ENCODE measurements around the gene BBS9. TPM values are rescaled to one million over a fixed set of nuclear protein-coding genes. Genes with fewer than 3 reads are reported as not detected.

BBS9 gene
- total RNA-seq, 4 donors from 2014 or later: 8.6 to 22.5 (median 15.8) TPM

GRCh38 chr7:33307205-33307604 is 177.8 kb downstream of the BBS9 start:
- Histone ChIP-seq H3K9me3 (peaks cover 4 to 7% of the 10 kb centered on the region in 2 donors), H3K4me1 (no peaks in the 10 kb centered on the region), H3K27ac (no peak overlapping the region), H3K4me3 (no peak overlapping the region), H3K36me3 (no peaks in the 10 kb centered on the region), H3K27me3 (no peaks in the 10 kb centered on the region)
- intact Hi-C loops (cut with DNase I; ENCODE audit: low total_unique reads) (no loop called here), in situ Hi-C loops (cut with MboI; ENCODE audit: low pct_ligation_motif_present in 1 of 4, low pct_unique_long_range_greater_than_20kb in 1 of 4, low sequenced_read_pairs in 3 of 4) (no loop called here)
- TF ChIP-seq POLR2A (IDR thresholded peaks at IDR 0.05): no peak
- TF ChIP-seq CTCF (IDR thresholded peaks at IDR 0.05): no peak
- no peak for TF ChIP-seq POLR2AphosphoS5 (IDR thresholded peaks at IDR 0.05)
- TF ChIP-seq EP300 (IDR thresholded peaks at IDR 0.05; ENCODE audit: low read depth): no peak
- no peak for DNase-seq

DNA sequence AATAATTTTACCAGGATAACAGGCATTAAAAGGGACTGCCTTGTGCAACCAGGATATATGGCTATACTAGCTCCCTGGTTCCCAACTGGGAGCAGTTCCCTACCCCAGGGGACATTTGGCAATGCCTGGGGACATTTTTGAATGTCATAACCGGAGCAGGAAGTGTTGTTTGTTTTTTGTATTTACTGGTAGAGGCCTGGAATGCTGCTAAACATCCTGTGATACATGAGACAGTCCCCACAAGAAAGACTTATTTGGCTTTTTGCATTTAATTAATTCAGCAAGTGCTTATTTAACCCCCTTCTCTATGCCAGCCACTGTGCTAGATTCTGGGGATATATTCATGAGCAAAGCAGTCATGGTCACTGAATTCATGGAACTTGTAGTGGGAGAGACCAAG is 181.2 kb downstream of the BBS9 start:
- H3K27ac ChIP-seq: no peak overlapping the region
- H3K27me3 ChIP-seq: no peaks in the 10 kb centered on the region
- TF ChIP-seq CTCF (IDR thresholded peaks at IDR 0.05): no peak
- TF ChIP-seq POLR2AphosphoS5 (IDR thresholded peaks at IDR 0.05): no peak
- no peak for TF ChIP-seq EP300 (IDR thresholded peaks at IDR 0.05; ENCODE audit: low read depth)
- TF ChIP-seq POLR2A (IDR thresholded peaks at IDR 0.05): no peak
- 45 to 50% methylated on average over 1 of the region's 1 CpG for WGBS, 2 donors (ENCODE audit: low coverage in 1 of 2)
- DNase-seq: no peak
- intact Hi-C loops (cut with DNase I; ENCODE audit: low total_unique reads): no loop called here
- H3K9me3 ChIP-seq: no peaks in the 10 kb centered on the region
- no peak overlapping the region for H3K4me3 ChIP-seq
- no peaks in the 10 kb centered on the region for H3K36me3 ChIP-seq
- no peaks in the 10 kb centered on the region for H3K4me1 ChIP-seq
- in situ Hi-C loops (cut with MboI; ENCODE audit: low pct_ligation_motif_present in 1 of 4, low pct_unique_long_range_greater_than_20kb in 1 of 4, low sequenced_read_pairs in 3 of 4): no loop called here

DNA sequence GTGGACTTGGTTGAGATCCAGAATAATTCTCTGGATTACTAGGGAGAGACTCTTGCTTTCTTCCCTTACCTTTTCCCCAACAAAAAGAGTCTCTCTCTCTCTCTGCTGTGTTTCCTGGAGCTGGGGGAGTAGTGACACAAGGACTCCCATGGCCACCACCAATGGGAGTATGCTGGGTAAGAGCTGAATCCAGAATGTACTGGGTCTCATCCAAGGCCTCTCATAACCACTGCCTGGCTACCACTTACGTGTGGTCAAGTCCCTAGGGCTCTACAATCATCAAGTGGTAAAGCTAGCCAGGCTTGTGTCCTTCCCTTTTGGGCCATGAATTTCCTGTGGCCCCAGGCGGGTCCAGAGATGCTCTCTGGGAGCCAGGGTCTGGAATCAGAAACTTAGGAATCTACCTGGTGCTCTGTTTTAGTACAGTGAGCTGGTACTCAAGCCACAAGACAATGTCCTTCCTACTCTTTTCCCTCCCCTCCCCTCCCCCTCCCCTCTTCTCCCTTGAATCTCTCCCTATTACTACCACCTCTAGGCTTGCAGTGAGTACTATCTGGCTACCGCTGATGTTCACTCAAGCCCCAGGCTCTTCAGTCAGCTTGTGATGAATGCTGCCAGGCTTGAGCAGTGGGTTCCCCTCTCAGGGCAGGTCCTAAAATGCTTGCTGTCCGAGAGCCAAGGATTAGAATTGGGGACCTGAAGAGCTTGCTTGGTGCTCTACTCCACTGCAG is 196.6 kb downstream of the BBS9 start:
- H3K4me1 ChIP-seq: no peaks in the 10 kb centered on the region
- H3K27me3 ChIP-seq: no peaks in the 10 kb centered on the region
- peaks cover 0 to 3% of the 10 kb centered on the region in 2 donors for H3K9me3 ChIP-seq
- DNase-seq: no peak
- H3K4me3 ChIP-seq: no peak overlapping the region
- 70 to 86% methylated on average over 2 to 4 of the region's 4 CpGs for WGBS, 2 donors (ENCODE audit: low coverage in 1 of 2)
- intact Hi-C loops (cut with DNase I; ENCODE audit: low total_unique reads): no loop called here
- TF ChIP-seq POLR2A (IDR thresholded peaks at IDR 0.05) (no peak), POLR2AphosphoS5 (IDR thresholded peaks at IDR 0.05) (no peak), EP300 (IDR thresholded peaks at IDR 0.05; ENCODE audit: low read depth) (no peak), CTCF (IDR thresholded peaks at IDR 0.05) (no peak)
- H3K27ac ChIP-seq: no peak overlapping the region
- in situ Hi-C loops (cut with MboI; ENCODE audit: low pct_ligation_motif_present in 1 of 4, low pct_unique_long_range_greater_than_20kb in 1 of 4, low sequenced_read_pairs in 3 of 4): no loop called here
- H3K36me3 ChIP-seq: no peaks in the 10 kb centered on the region

- H3K4me1 ChIP-seq: no peaks in the 10 kb centered on the region
- H3K4me3 ChIP-seq: no peak overlapping the region
- H3K27ac ChIP-seq: no peak overlapping the region
- DNase-seq: no peak
- in situ Hi-C loops (cut with MboI; ENCODE audit: low pct_ligation_motif_present in 1 of 4, low pct_unique_long_range_greater_than_20kb in 1 of 4, low sequenced_read_pairs in 3 of 4) (no loop called here), intact Hi-C loops (cut with DNase I; ENCODE audit: low total_unique reads) (no loop called here)
- TF ChIP-seq CTCF (IDR thresholded peaks at IDR 0.05) (no peak), POLR2AphosphoS5 (IDR thresholded peaks at IDR 0.05) (no peak), POLR2A (IDR thresholded peaks at IDR 0.05) (no peak), EP300 (IDR thresholded peaks at IDR 0.05; ENCODE audit: low read depth) (no peak)
- H3K36me3 ChIP-seq: no peaks in the 10 kb centered on the region
- H3K27me3 ChIP-seq: no peaks in the 10 kb centered on the region
- WGBS, 2 donors (ENCODE audit: low coverage in 1 of 2): 97% methylated on average over 3 of the region's 3 CpGs; no CpG with 5 or more reads in 1 of the 2 donors
- H3K9me3 ChIP-seq: peaks cover 0 to 3% of the 10 kb centered on the region in 2 donors
These were observed 197.1 kb downstream of the BBS9 start for GRCh38 chr7:33326485-33326848.
